Adrenal gland (tissue), 12 donors: Measurements from ENCODE around the gene MBNL1. TPM values are rescaled to one million over a fixed set of nuclear protein-coding genes. Genes with fewer than 3 reads are reported as not detected.

Source experiments
- DNase-seq, 7 donors: peaks; one replicate each; pipeline ENCODE4 v3.0.0-alpha.2; 2019 to 2020
- H3K27ac ChIP-seq, 5 donors: fragments of 200-600 bp; sonication (generic) in 4 of 5; 1 replicate in 3 of 5; 2 replicates in 2 of 5; pipeline versions ENCODE4 v1.5.1 to v1.8.0; 2016 to 2020; ENCODE audit warnings: mild to moderate bottlenecking in 1 of 5
- H3K27me3 ChIP-seq: fragments of 200-600 bp; 2 replicates; pipeline ENCODE4 v1.8.0; 2021
- H3K36me3 ChIP-seq, 2 donors: fragments of 200-600 bp; replicated peaks in 1 of 2; 1 replicate in 1 of 2; 2 replicates in 1 of 2; pipeline versions ENCODE4 v1.5.1 to v1.8.0; 2018 to 2022
- H3K4me1 ChIP-seq, 2 donors: fragments of 200-600 bp; replicated peaks in 1 of 2; 1 replicate in 1 of 2; 2 replicates in 1 of 2; pipeline versions ENCODE4 v1.5.1 to v1.8.0; 2018 to 2021
- H3K4me3 ChIP-seq, 4 donors: fragments of 200-600 bp; sonication (generic) in 3 of 4; one replicate each; pipeline ENCODE4 v1.5.1; 2016 to 2018
- H3K9me3 ChIP-seq, 3 donors: fragments of 200-600 bp; sonication (generic) in 1 of 3; replicated peaks in 1 of 3; 1 replicate in 2 of 3; 2 replicates in 1 of 3; pipeline versions ENCODE4 v1.5.1 to v1.8.0; 2016 to 2021
- CTCF ChIP-seq, 6 experiments: fragments of 450-650 bp in 4 of 6; fragments of 200-600 bp in 2 of 6; sonication (generic) in 1 of 6; IDR thresholded peaks; 1 replicate in 5 of 6; 2 replicates in 1 of 6; pipeline versions ENCODE4 v1.5.1 to v1.8.0; 2016 to 2021; ENCODE audit warnings: antibody characterized with exemption in 6 of 6, mild to moderate bottlenecking in 2 of 6, moderate library complexity in 1 of 6
- POLR2A ChIP-seq, 2 donors: fragments of 450-650 bp; IDR thresholded peaks; one replicate each; pipeline ENCODE4 v1.6.1; 2017; ENCODE audit warnings: antibody characterized with exemption in 2 of 2, mild to moderate bottlenecking in 2 of 2, moderate library complexity in 1 of 2
- WGBS, 4 donors: extraction: QIAGEN DNeasy Blood & Tissue Kit in 2 of 4; methylation state at CpG; one replicate each; pipeline versions ENCODE4 v1.1.5 to v1.1.7; 2013 to 2017; 5-methylcytosine and 5-hydroxymethylcytosine counted together
- intact Hi-C, 2 donors: fragments of 100-400 bp; cut with DNase I; formaldehyde crosslinking; loops; one replicate each; pipeline versions ENCODE4 v1.14.1 to v1.15.0; 2022 to 2023
- polyA plus RNA-seq, 3 donors: library from polyadenylated mRNA; stranded (reverse); fragments of 200-250 nt in 2 of 3; fragments of 350-450 nt in 1 of 3; fragmentation: Illumina TruSeq in 1 of 3; extraction: RNeasy Lipid Tissue Mini Kit (QIAGEN cat#74804) in 1 of 3; gene quantifications; one replicate each; pipeline ENCODE4 v1.2.3, GENCODE V29; 2013 to 2014
- total RNA-seq, 9 donors: library from RNA; depleted of rRNA in 4 of 9; stranded (reverse); fragments of >200 nt in 4 of 9; fragments of 120-200 nt in 1 of 9; fragmentation: NEBNext Ultra II Directional in 1 of 9; extraction: Animal tissue kit (Norgen Biotek cat#: 25700) in 1 of 9; gene quantifications; one replicate each; pipeline versions ENCODE4 v1.1.0 to v1.2.4, GENCODE V29; 2013 to 2023
- donor health status: healthy with polysubstance abuse.
- donor health status: Bipolar disorder and iron deficiency.
- donor health status: DM: yes; HTN: yes; CAD: no.
- donor health status: DM: no; HTN: no; CAD: no.
- donor health status: DM: no; HTN: no; CAD: no.
- donor health status: DM: yes; HTN: yes; CAD: no.

Gene MBNL1
- total and polyA plus RNA-seq, 12 donors = 30.6 to 252 (median 122) TPM

- DNase-seq = no peak
- WGBS, 4 donors = 80 to 91% (median 87%) methylated on average over 1 of the region's 1 CpG
- Histone ChIP-seq H3K4me1 (peaks cover 0 to 8% of the 10 kb centered on the region in 2 donors), H3K9me3 (no peaks in the 10 kb centered on the region), H3K27ac (no peak overlapping the region), H3K36me3 (no peaks in the 10 kb centered on the region), H3K27me3 (no peaks in the 10 kb centered on the region), H3K4me3 (no peak overlapping the region)
- intact Hi-C loops = no loop called here
- TF ChIP-seq POLR2A (IDR thresholded peaks at IDR 0.05) = no peak
- no peak for TF ChIP-seq CTCF (IDR thresholded peaks at IDR 0.05)
These were observed 25.4 kb upstream of the MBNL1 start for GRCh38 chr3:152243301-152243711.

- no peak for DNase-seq
These were observed 24.8 kb upstream of the MBNL1 start for GRCh38 chr3:152243721-152244516.

GRCh38 chr3:152244517-152244888 lies 24.2 kb upstream of the MBNL1 start:
- no peaks in the 10 kb centered on the region for H3K9me3 ChIP-seq
- no peak for DNase-seq
- H3K36me3 ChIP-seq = no peaks in the 10 kb centered on the region
- no peak for TF ChIP-seq CTCF (IDR thresholded peaks at IDR 0.05)
- TF ChIP-seq POLR2A (IDR thresholded peaks at IDR 0.05) = no peak
- H3K4me3 ChIP-seq = peak overlapping the region in 1 of 4 donors; percentile 7
- no peaks in the 10 kb centered on the region for H3K27me3 ChIP-seq
- intact Hi-C loops = no loop called here
- WGBS, 4 donors = 55 to 77% (median 61%) methylated on average over 2 of the region's 2 CpGs
- H3K27ac ChIP-seq = no peak overlapping the region
- H3K4me1 ChIP-seq = peaks cover 0 to 8% of the 10 kb centered on the region in 2 donors

More at GRCh38 chr3:152243721-152244516, 24.8 kb upstream of the MBNL1 start:
- Histone ChIP-seq H3K36me3 (no peaks in the 10 kb centered on the region), H3K9me3 (no peaks in the 10 kb centered on the region), H3K4me3 (peak overlapping the region in 1 of 4 donors; percentile 7), H3K27ac (no peak overlapping the region), H3K4me1 (peaks cover 0 to 8% of the 10 kb centered on the region in 2 donors), H3K27me3 (no peaks in the 10 kb centered on the region)
- intact Hi-C loops = no loop called here
- WGBS, 4 donors = 72 to 82% (median 77%) methylated on average over 10 of the region's 10 CpGs
- no peak for TF ChIP-seq CTCF (IDR thresholded peaks at IDR 0.05)
- TF ChIP-seq POLR2A (IDR thresholded peaks at IDR 0.05) = no peak

GRCh38 chr3:152245498-152246170 lies 23.1 kb upstream of the MBNL1 start:
- Histone ChIP-seq H3K9me3 (no peaks in the 10 kb centered on the region), H3K36me3 (no peaks in the 10 kb centered on the region), H3K4me3 (no peak overlapping the region), H3K27ac (no peak overlapping the region), H3K27me3 (no peaks in the 10 kb centered on the region), H3K4me1 (peaks cover 0 to 8% of the 10 kb centered on the region in 2 donors)
- intact Hi-C loops = no loop called here
- 74 to 86% (median 79%) methylated on average over 3 of the region's 3 CpGs for WGBS, 4 donors
- TF ChIP-seq POLR2A (IDR thresholded peaks at IDR 0.05) = no peak
- no peak for TF ChIP-seq CTCF (IDR thresholded peaks at IDR 0.05)
- DNase-seq = no peak
